GM19193 (cell line): ENCODE results near the gene GPR156.

Experiments
- POLR2A ChIP-seq: IDR thresholded peaks from 4 replicates; pipeline ENCODE4 v1.6.1; 2011; ENCODE audit not compliant: insufficient read depth, insufficient read length; ENCODE audit errors: extremely low read depth

GPR156 gene

DNA sequence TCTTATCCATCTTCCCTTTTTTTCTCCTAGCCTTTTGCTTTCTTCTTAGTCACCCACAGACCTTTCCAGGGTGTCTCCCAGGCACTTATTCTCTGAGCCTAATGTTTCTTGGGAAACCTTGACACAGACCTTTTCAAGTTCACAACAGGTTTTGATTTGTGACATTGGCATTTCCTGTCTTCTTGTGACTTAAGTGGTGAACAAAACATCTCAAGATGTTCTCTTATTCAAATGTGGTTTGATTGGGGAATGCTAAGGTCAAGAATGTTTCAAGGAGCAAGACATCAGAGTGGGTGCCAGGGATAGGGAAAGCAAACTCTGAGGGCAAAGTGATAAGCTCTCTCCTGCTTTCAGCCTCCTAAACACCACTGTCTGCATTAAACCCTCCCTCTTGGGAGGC is 122.6 kb downstream of the GPR156 start:
- no peak for TF ChIP-seq POLR2A

DNA sequence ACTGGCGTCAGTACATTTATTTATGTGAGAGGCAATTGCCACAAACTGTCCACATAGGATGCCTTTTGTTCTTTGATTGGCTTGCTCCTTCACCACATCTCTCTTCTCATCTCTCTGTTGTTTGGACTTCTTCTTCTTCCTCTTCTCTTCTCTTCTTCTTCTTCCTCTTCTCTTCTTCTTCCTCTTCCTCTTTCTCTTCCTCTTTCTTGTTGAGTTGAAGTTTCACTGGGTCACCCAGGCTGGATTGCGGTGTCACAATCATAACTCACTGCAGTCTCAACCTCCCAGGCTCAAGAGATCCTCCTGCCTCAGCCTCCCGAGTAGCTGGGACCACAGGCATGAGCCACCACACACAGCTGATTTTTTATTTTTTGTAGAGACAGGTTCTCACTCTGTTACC is 123.1 kb downstream of the GPR156 start:
- TF ChIP-seq POLR2A: no peak

DNA sequence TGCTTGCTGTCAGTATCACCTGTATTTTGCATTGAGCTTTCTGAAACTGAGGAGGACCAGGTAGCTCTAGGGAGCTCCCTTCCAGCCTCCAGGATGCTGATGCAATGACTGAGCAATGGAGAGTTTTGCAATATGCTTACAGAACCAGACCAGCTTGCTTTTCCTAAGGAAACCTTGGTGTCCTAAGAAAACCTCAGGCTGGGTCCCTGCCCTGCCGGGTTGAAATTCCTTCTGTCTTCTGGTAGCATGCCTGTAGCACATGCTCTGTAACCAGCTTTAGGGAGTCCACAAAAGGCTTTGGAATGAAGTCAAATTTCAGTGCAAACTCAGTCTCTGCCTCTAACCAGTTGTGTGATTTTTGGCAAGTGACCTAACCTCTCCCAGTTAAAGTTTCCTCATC is 125.0 kb downstream of the GPR156 start:
- TF ChIP-seq POLR2A: no peak

DNA sequence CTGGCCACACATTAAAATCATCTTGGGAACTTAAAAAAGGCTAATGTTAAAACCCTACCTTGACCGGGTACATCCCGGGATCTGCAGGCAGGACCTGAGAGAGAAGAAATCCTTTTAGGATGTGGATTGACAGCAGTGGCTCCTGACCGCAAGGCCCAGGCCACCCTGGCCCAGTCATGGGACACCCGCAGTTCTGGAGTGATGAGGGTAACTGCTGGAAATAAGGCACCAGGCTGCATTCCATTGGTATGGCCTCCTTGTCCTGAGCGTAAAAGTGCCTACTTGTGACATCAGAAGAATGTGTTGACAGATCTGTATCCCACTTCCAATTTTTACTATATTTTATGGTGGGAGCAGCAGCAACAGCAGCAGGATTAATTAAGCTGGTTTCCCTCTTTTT is 127.3 kb downstream of the GPR156 start:
- no peak for TF ChIP-seq POLR2A

DNA sequence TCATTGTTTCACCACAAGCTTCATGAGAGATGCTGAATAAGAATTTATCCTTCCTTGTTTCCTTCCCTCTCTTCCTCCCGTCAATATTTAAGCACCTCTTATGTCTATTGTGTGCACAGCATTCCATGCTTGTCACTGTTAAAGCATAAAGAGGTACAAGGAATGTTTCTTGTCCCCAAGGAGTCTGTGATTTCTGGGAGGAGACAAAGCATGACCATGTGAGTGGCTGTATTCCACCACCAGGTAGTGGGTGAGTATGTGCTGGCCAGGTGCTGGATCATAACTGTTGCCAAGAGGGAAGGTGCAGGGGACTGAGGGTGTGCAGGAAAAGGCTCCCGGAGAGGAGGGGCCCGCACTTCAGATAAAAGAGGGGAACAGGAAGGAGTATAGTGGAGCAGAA is 127.9 kb downstream of the GPR156 start:
- TF ChIP-seq POLR2A: no peak

DNA sequence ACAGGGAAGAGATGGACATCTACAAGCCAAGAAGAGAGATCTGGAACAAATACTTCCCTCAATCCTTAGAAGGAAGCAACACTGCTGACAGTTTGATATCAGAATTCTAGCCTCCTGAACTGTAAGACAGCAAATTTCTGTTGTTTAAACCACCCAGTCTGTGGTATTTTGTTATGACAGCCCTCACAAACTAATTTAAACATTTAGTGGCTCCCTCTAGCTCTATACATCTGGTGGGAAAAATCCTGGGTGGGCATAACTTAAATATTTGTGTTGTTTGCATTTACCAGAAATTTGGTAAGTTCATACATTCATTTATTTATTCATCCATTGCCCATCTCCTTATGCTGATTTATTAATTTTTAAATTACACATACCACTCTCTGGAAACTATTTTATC is 128.3 kb downstream of the GPR156 start:
- TF ChIP-seq POLR2A: no peak

DNA sequence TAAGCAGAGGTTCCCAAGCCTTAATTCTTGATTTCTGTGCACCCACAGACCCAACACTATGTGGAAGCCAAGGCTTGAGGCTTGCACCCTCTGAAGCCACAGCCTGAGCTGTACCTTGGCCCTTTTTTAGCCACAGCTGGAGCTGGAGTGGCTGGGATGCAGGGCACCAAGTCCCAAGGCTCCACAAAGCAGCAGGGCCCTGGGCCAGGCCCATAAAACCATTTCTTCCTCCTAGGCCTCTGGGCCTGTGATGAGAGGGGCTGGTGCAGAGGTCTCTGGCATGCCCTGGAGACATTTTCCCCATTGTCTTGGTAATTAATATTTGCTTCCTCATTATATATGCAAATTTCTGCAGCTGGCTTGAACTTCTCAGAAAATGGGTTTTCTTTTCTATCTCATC is 129.9 kb downstream of the GPR156 start:
- TF ChIP-seq POLR2A: no peak

DNA sequence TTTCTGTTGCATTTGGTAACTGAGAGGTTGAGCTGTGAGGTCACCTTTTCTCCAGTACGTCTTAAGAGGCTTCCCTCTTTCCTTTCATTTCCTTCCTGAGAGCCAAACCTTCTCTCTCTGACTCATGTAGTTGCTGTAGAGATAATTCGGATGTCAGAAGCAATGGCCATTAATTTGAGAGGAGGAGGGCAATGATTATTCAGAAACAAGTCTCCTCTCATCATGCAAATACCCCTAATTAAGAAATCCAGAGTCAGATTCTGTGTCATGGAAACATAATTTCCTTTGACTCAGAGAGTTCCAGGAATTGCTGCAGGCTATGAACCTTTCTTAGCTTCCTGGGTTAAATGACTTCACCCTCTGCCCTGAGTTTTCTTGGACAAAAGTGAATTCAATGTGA is 131.7 kb downstream of the GPR156 start:
- TF ChIP-seq POLR2A: no peak

DNA sequence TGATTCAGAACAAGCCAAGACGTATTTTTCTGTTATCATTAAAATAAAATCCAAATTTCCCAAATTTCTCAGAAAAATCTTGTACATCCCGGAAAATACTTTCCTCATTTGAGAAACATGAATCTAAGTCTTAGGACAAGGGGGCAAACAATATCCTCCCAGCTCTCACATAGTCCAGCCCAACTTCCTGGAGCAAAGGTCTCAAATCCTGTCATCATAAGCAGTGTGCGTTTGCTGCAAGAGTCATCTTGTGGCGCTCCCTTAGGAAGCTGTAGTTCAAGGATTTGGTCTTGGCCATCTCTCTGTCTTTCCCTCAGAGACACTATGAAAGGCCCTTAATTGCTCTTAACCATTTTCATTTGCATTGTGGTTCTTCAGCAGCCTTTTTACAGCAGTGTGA is 133.2 kb downstream of the GPR156 start:
- TF ChIP-seq POLR2A: no peak

DNA sequence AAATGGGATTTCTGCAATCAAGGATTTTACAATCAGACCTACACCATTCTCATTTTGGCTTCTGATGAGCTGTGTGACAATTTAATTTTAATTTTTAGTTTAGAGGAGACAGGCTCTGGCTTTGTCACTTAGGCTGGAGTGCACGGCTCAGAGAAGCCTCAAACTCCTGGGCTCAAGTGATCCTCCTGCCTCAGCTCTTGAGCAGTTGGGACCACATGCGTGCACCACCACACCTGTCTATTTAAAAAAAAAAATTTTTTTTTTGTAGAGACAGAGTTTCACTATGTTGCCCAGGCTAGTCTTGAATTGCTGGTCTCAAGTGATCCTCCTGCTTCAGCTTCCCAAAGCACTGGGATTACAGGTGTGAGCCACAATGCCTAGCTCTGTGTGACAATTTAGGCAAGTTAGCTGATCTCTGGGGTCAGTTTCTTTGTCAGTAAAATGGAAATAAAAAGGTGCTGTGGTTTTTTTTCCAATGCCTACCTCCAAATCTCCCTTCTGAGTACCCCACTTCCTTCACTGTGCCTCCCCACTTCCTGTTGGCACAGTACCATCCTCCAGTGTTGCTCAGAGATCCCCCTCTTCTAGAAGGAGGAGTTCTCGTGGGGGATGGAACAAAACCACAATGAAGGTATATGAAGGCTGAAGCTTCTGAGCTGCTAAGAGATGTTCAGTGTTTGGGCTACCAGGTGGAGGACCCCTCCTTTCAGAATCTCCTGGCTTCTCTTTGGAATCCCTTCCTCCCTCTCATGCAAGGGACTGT is 136.7 kb downstream of the GPR156 start:
- TF ChIP-seq POLR2A: no peak

DNA sequence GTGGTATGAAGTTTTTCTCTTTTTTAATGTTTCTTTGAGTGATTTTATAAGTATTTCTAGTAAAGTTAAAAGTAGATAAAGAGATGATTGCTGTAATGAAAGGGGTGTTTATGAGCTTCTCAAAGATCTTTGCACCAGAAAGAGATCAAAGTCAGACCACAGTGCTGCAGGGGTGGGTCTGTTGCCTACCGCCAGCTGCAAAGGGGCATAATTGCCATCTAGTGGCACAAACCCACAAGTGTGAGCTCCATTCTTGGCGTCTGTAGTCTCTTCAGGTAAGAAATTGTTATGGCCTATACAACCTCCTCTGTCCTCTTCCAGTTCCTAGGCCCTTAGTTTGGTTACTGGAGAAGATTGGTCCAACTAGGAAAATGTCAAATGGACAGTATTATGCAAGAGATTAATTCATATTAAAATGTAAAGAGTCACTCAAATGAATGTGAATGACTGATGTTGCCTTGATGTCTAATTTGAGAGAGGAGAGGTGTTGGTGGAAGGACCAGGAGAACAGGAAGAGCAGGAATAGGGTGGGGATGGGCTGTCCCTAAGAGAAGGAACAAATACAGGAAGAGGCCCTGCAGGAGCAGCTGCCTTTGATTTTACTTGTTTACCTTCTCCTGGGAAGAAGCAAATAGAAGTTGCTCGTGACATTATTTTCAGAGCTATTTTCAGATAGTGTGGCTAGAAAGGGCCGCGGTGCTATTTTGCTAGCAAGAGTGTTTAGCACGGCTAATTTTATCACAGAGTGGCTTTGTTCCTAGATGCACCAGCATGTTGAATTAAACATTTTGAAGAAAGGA is 137.8 kb downstream of the GPR156 start:
- no peak for TF ChIP-seq POLR2A

DNA sequence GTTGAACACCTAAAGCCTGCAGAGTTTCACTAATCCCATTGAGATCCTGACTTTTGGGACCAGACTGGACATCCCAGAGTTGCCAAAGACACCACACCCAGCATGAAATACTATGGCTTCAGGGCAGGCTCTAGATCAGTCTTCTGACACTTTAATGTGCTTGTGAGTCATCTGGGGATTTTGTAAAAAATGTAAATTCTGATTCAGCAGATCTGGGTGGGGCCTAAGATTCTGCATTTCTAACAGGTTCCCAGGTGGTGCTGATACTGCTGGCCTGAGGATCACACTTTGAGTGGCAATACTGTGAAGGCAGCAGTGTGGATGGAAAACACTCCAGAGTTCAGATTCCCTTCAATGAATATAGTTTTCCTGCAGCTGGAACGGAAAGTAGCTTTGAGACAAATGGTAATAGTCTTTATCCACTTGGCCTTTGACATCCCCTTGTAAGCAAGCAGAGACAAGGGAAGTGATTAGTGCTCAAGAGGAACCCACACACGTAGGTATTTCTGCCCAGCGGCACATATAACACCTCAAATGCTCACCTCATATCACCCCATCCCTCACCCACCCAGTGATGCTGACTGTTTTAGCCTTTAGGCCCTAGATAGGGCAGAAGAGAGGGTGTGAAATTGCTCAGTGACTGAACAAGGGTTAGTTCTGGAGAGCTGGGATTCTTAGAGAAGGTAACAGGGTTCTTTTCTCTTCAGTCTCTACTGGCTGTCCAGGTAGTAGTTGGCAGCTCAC is 139.3 kb downstream of the GPR156 start:
- no peak for TF ChIP-seq POLR2A

DNA sequence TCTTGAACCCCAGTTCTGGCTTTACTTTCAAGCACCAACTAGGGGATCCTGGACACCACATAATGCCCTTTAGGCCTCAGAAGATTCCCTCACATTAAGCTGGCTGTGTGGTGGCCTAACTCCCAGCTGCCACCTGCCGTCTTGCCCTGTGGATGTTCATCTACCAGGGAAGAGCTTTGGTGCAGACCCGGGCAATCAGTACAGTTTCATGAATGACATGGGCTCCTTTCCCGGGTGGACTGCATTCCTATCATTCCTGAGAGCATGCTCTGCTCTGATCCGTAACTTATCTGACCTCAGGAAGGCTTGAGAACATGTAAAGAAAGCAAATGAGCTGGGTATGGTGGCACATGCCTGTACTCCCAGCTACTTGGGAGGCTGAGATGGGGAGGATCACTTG is 140.8 kb downstream of the GPR156 start:
- TF ChIP-seq POLR2A: no peak

DNA sequence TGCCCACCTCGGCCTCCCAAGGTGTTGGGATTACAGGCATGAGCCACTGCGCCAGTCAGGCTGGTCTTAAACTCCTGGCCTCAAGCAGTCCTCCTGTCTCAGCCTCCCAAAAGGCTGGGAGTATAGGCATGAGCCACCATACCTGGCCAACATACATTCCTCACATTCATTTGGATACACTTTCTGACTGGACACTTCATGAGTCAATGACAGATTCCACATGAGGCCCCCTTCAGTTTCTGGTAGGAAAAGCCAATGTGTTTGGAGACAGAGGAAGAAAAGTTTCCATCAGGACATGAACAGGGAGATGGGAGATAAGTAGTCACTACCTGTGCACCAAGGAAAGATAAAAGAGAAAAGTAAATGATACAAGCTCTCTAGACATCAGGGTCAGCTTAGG is 141.3 kb downstream of the GPR156 start:
- TF ChIP-seq POLR2A: no peak

DNA sequence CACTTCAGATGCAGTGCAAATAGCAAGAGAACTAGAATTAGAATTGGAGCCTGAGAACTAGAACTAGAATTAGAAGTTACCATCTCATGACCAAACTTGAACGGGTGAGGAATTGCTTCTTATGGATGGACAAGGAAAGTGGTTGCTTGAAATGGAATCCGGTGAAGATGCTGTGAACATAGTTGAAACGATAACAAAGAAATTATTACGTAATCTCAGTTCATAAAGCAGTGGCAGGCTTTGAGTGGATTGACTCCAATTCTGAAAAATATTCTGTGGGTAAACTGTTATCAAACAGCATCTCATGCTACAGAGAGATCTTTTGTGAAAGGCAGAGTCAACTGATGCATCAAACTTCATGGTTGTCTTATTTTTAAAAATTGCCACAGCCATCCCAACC is 142.8 kb downstream of the GPR156 start:
- TF ChIP-seq POLR2A: no peak
